ENCODE data around the gene ARHGAP29.
"Not testable (repeated sequence)": the region's sequence is repeated elsewhere in the genome, so short reads cannot be mapped to it uniquely, and the experiment has no call there.

DNA sequence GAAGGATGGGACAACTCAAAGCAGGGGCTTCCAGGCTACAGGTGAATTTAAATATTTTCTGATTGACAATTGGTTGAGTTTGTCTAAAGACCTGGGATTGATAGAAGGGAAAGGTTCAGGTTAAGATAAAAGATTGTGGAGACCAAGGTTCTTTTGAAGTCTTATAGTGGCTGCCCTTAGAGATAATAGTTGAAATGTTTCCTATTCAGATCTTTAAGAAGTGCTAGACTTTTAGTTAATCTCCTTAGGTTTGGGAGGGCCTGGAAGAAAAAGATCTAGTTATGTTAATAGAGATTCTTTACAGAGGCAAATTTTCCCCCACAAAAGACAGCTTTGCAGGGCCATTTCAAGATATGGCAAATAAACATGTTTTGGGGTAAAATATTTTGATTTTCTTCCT, 88.2 kb downstream of the ARHGAP29 start:
- TF ChIP-seq, protein P1, sequence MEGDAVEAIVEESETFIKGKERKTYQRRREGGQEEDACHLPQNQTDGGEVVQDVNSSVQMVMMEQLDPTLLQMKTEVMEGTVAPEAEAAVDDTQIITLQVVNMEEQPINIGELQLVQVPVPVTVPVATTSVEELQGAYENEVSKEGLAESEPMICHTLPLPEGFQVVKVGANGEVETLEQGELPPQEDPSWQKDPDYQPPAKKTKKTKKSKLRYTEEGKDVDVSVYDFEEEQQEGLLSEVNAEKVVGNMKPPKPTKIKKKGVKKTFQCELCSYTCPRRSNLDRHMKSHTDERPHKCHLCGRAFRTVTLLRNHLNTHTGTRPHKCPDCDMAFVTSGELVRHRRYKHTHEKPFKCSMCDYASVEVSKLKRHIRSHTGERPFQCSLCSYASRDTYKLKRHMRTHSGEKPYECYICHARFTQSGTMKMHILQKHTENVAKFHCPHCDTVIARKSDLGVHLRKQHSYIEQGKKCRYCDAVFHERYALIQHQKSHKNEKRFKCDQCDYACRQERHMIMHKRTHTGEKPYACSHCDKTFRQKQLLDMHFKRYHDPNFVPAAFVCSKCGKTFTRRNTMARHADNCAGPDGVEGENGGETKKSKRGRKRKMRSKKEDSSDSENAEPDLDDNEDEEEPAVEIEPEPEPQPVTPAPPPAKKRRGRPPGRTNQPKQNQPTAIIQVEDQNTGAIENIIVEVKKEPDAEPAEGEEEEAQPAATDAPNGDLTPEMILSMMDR (IDR thresholded peaks at IDR 0.05), result not testable (repeated sequence)
- not testable (repeated sequence) for TF ChIP-seq EP300 (IDR thresholded peaks at IDR 0.05; ENCODE audit: low read depth); POLR2A (IDR thresholded peaks at IDR 0.05); POLR2AphosphoS5 (IDR thresholded peaks at IDR 0.05)
